IPS-11a (cell line): ENCODE results near the gene TMEM94.
"Not testable (repeated sequence)": the region's sequence is repeated elsewhere in the genome, so short reads cannot be mapped to it uniquely, and the experiment has no call there.

Experiments used
- H3K4me3 ChIP-seq: one replicate; pipeline ENCODE4 v1.5.1; 2013; ENCODE audit warnings: low read depth, low read length, control low read depth

Gene TMEM94

DNA sequence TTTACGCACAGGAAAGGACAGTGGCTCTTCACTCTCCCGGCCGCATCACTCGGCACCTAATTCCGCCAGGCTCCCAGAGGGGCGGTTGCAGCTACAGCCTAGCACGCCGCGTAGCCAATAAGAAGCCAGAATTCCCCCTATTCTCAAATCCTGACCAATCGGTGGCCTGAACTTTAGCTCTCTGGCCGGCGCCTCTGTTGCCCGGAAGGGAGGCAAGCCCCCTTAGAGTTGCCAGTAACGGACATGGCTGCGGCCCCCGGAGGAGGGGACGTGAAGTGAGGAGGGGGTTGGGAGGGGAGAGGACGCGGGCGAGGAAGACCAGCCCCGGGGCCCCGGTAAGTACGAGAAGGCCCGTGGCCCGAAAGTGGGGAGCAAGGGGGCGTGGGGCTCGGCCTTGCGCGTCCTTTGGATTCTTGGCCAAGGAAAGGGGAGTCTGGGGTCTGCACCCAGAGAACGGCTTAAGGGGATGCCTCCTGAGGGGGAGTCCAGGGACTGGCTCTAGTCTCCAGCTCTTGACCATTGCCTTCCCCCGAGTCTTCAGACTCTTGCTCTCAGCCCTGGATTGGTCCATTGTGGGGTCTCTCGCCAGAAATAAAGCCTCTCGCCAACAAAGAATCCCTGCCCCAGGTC lies at the start of gene TMEM94:
TSS of gene TMEM94 (plus strand) at position 219 of the 630 bp plus-strand sequence. CDS start 15,271 bp downstream, outside the sequence.
- peak within 1 kb of the TSS; percentile 72 for H3K4me3 ChIP-seq

DNA sequence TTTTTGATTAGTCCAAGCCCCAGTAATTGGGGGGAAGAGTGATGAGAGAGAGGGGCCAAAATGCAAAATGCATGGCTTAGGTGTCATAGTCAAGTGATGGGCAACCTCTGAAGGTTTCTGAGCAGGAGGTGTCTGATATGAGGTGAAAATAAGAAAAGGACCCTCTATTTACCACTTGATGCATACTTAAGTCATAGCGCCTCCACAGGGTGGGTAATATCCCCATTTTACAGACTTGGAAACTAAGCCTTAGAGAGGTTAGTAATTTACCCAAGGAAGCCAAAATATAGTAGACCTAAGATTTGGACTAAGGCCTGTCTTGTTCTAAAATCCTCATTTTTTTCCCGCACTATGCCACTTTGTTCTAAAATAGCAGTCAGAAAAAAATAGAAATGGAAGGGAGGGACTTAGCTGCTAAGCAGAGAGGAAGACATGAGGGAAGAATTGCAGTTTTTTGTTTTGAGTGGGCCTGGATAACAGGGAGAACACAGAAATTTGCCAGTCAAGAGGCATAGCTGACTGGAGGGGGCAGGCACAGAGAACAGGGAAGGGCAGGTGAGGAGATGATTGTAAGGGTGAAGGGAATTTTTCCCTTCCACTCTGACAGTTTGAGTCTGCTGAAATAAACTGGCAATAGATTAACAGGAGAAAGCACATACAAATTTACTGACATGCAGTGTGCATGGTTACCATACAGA lies 48.6 kb upstream of the TMEM94 start:
- no peak overlapping the region for H3K4me3 ChIP-seq

DNA sequence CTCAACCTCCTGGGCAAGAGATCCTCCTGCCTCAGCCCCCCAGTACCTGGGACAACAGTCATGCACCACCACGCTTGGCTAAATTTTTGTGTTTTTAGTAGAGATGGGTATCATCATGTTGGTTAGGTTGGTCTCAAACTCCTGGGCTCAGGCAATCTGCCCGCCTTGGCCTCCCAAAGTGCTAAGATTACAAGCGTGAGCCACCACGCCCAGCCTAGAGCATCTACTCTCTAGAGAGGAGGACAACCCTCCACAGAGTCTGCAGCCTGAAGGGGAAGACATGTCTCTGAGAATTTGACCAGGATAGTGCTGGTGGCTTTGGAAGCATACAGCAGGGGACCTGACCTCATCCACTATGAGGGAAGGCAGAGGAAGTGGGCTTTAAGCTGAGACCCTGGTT lies 46.3 kb upstream of the TMEM94 start:
- H3K4me3 ChIP-seq, result no peak overlapping the region

DNA sequence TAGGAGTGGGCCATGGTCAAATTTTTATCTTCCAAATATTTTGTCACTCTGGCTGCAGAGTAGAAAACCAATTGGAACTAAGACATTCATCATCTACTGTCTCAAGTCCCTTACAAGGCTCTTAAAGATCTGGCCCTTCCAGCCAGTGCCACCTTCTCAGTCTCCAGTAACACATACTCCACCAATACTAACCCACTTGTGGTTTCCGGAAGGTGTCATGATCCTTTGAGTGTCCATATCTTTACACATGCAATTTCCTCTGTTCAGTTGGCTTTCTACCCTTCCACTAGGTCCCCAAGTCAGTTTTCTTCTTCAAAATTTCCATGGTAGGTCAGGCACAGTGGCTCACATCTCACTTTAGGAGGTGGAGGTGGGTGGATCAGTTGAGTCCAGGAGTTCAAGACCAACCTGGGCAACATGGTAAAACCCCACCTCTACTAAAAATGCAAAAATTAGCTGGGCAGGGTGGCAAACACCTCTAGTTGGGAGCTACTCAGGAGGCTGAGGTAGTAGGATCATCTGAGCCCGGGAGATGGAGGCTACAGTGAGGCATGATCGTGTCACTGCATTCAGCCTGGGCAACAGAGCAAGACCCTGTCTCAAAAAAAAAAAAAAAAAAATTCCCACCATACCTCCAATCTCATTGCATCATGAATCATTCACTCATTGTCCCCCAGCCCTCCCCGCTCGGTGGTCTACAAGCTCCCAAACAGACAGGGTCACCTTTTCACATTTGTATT lies 44.9 kb upstream of the TMEM94 start:
- H3K4me3 ChIP-seq, result no peak overlapping the region

DNA sequence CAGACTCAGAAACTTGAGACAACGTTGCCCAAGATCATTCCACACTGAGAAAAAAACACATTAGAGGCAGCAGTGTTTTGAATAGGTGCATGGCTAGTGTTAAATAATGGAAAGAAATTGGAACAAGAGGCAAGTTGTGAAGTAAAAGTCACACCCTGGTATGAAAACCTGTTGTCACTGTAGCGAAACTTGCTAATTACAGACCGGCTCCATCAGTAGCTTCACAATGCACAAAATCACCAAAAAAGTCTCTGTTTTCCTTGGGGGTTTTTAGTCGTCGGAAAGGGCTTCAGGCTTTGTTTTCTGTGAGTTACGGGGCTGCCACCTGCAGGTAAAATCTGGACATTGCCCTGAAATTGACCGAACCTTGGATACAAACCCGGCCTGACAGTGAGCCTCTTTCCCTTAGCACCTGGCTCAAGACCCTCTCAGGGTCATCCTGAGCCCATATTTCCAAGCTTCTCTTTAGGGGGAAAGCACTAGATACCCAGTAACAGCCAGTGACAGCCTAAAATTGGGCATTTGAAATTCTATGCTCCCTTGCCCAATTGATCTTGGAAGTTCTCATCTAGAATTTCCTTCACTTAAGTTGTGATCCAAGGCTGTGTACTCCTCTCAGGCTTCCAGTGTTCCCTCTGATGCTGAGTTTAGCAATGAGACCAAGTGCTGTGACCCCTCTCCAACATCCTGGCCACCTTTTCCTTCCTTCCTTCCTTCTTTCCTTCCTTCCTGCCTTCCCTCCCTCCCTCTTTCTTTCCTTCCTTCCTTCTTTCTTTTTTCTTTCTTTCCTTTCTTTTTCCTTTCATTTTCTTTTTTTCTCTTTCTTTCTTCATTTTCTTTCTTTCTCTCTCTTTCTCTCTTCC lies 43.7 kb upstream of the TMEM94 start:
- H3K4me3 ChIP-seq, result no peak overlapping the region

DNA sequence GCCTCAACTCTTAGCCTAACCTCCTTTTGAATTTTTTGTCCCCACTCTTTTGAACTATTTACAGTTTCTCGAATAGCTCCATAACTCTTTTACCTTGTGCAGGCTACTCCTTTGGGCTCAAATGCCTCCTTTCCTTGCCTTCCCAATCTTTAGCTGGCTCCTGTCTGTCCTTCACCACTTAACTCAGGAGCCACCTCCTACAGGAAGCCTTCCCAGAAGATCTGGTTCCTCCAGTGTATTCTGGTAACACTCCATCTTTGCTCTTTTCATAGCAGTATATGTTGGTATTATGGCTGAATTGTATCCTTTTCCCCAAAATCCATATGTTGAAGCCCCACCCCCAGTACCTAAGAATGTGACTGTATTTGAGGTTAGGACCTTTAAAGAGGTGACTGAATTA lies 41.9 kb upstream of the TMEM94 start:
- no peak overlapping the region for H3K4me3 ChIP-seq

DNA sequence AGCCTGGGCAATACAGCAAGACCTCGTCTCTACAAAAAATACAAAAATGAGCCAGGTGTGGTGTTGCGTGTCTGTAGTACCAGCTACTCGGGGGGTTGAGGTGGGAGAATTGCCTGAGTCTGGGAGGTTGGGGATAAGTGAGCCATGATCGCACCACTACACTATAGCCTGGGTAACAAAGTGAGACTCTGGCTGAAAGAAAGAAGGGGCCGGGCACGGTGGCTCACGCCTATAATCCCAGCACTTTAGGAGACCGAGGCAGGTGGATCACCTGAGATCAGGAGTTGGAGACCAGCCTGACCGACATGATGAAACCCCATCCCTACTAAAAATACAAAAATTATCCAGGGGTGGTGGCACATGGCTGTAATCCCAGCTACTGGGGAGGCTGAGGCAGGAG lies 40.4 kb upstream of the TMEM94 start:
- H3K4me3 ChIP-seq, result no peak overlapping the region

DNA sequence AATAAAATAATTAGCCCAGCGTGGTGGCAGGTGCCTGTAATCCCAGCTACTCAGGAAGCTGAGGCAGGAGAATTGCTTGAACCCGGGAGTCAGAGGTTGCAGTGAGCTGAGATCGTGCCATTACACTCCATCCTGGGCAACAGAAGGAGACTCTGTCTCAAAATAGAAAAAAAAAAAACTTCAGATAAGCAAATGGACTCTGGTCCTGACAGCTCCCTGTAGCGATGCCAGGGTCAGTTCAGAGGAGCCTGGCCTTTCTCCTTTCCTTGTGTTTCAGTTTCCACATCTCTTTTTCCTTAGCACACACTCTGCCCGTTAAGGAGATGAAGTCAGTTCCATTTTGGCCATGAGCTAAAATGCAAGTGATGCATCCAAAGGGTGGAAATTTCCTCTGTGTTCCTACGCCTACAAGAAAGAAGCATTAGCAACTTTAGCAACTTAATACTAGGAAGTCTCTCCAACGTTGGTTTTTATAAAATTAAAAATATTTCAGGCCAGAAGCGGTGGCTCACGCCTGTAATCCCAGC lies 39.3 kb upstream of the TMEM94 start:
- H3K4me3 ChIP-seq, result no peak overlapping the region

DNA sequence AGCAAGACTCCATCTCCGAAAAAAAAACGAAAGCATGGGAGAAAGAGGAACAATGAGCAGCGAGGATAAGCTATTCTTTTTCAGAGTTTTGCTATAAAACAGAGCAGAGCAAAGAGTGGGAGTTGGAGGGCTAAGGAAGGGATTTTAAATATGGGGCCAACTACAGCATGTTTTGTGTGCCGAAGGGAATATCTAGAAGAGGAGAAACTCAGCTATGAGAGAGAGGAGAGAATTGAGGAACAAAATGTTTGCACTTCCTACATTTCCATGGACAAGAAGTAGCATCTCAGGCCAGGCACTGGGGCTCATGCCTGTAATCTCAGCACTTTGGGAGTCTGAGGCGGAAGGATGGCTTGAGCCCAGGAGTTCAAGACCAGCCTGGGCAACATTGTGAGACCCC lies 37.9 kb upstream of the TMEM94 start:
- no peak overlapping the region for H3K4me3 ChIP-seq

DNA sequence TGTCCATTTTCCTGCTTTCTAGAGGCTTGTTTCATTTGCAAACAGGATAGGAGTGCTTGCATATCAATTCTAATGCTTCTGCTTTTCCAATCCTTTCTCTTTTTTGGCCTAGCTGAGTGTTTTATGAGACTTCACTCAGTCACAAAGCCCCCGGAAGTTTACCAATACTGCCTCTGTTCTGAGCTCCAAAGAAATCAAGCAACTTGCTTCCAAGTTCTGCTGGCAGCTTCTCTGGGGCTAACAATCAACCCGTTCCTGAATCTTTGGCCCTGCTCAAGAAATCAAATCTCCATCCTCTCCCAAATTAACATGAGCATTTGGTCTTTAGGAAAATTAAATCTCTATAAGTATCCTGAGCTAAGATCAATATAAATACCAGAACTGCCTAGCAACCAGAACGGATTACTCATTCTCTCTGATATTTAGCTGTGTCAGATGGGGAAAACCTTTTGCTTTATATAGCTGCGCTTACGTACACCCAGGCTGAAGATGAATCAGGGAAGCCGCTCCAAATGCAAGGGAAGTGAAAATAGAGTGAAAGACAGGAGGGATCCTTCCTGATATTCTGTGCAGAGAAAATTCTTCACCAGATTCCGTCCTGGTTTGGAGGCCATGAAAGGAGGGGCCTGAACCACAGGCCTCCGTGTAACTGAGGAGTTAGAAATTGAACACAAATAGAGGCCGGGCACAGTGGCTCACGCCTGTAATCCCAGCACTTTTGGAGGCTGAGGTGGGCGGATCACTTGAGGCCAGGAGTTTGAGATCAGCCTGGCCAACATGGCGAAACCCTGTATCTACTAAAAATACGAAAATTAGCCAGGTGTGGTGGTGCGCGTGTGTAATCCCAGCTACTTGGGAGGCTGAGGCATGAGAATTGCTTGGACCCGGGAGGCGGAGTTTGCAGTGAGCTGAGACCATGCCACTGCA lies 27.6 kb upstream of the TMEM94 start:
- H3K4me3 ChIP-seq, result no peak overlapping the region

DNA sequence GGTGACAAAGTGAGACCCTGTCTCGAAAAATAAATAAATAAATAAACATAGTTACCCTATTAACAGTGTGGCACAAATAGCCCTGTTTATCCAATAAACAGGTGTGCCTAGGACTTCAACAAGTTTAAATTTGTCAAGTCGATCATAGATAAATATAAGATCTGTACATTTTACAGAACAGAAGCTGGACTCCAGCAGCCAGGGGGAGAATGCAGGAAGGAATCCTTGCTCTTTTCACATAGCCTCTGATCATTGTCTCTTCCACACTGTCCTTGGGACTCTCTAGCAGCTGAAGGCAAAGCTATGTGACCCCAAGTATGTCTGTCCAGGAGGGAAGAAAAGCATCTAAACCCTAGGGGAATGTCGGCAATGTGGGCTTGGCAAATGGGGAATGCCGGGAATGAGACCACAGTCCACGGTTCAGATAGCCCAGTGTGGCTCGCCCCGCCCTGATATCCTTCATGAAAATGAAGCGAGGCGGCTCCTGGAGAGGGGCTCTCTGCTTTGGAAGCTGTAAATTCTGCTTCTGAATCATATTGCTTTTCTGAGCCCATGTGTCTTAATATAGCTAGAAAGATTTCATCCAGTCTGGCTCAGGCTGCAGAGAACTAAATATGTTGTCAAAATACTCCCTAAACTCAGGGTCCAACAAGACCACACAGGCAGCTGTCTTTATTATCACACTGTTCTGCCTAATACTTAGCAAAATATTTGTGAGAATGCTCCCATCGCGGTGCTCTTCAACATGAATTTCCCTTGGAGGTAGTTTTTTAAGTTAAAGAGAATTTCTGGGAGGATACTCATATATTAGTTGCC lies 26.1 kb upstream of the TMEM94 start:
- no peak overlapping the region for H3K4me3 ChIP-seq

DNA sequence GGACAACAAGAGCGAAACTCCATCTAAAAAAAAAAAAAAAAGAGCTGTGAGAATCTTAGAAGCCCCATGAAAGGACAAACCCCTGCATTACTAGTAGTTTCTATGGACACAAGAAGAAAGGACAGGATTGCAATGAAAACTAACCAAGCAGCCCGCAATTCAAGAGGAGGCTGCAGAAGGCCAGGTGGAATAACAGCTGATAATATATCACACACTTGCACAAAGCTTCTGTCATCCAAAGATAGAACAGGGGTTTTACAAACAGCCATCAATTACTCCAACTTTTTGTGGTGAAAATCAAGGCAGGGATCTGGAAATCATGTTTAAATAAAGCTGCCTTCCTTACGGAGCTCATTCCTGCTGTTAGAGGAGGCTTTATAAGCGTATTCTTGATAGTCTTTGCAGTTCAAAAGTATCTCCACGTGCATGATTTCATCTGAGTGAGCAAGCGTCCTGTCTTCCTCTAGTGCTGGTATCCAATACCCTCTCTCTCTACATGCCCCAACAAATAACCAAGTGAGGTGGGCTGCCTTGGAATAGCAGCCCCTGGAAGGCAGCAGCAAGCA lies 23.1 kb upstream of the TMEM94 start:
- H3K4me3 ChIP-seq, result no peak overlapping the region

DNA sequence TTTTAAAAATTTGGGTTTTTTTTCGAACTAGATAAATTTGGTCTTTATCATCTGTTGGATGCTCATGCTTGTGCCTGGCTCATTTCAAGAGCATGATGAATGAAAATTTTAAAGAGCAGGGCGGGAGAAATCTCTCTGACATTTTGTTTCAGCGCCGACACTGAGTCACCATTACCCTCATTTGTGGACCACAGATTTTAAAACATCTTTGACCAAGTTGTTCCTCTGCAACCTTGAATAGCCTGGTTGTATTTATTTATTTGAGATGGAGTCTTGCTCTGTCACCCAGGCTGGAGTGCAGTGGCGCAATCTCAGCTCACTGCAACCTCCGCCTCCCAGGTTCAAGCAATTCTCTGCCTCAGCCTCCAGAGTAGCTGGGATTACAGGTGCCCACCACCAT lies 22.0 kb upstream of the TMEM94 start:
- H3K4me3 ChIP-seq, result not testable (repeated sequence)

DNA sequence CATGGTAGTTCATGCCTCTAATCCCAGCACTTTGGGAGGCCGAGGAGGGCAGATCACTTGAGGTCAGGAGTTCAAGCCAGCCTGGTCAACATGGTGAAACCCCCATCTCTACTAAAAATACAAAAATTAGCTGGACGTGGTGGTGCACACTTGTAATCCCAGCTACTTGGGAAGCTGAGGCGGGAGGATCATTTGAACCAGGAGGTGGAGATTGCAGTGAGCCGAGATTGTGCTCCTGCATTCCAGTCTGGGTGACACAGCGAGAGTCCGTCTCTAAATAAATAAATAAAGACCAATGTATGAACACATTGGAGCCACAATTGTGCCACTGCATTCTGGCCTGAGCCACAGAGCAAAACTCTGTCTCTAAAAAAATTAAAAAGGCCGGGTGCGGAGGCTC lies 19.0 kb upstream of the TMEM94 start:
- H3K4me3 ChIP-seq, result not testable (repeated sequence)

DNA sequence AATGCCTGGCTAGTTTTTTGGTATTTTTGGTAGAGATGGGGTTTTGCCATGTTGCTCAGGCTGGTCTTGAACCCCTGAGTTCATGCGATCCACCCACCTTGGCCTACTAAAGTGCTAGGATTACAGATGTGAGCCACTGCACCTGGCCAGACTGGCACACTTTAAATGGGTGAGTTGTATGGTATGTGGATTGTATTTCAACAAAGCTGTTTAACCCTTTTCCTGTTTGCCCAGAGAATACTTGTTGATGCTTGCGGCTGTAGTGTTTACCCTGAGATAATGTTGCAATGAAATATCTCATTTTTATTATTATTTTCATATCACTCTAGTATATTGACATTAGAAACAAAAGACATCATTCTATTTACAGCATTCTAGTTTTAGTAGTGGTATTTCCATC lies 17.1 kb upstream of the TMEM94 start:
- no peak overlapping the region for H3K4me3 ChIP-seq

DNA sequence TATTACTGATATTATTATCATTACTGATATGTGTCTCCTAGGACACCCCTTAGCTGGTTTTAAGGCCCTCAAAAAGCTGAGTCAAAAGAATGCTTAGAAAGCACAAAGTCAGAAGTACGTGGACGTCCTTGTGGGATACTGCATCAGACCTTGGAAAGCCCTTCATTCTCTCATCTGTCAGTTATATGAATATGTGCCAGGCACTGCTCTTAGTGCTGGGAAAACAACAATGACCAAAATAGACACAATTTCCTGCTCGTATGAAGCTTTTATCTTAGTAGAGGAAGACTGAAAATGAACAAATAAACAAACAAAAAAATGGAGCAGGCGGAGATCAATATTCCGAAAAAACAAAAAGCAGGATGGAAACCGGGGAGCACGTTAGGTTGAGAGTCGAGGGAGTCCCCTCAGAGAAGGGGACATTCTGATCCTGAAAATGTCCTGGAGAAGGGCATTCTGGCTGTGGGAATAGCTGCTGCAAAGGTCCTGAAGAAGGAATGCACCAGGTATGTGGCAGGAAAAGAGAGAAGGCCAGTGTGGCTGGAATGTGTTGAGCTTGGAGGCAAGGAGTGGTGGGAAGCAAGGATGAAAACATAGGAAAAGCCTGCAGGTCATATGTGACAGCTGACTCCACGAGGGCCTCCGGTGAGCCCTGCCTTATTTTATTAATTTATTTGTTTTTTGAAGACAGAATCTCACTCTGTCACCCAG lies 15.5 kb upstream of the TMEM94 start:
- H3K4me3 ChIP-seq, result no peak overlapping the region

DNA sequence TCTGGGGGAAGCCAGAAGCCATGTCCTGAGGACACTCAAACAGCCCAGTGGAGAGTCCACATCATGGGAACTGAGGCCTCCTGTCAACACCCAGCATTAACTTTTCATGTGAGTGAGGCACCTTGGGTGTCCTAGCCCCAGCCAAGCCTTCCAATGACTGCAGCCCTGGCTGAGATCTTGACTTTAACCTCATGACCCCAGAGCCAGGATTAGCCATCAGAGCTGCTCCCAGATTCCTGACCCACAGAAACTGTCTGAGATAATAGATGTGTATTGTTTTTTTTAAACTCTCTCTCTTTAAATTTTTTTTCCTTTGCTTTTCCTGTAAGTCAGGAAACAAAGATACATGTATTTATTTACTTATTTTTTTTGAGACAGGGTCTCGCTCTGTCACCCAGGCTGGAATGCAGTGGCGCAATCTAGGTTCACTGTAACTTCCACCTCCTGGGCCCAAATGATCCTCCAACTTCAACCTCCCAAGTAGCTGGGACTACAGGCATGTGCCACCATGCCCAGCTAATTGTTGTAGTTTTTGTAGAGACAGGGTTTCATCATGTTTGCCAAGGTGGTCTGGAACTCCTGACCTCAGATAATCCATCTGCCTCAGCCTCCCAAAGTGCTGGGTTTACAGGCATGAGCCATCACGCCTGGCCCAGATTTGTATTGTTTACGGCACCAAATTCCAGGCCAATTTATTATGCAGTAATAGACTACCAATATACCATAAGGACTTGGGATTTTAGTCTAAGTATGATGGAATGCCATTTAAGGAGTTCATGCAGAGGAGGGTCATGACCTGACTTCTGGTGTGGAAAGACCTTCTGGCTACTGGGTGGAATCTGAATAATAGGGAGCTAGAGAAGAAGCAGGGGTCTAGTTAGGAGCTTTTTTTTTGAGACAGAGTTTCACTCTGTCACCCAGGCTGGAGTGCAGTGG lies 14.0 kb upstream of the TMEM94 start:
- H3K4me3 ChIP-seq, result no peak overlapping the region
